ENCODE results near the gene KAT7.

The KAT7 gene

GRCh38 chr17:49798738-49799137, 10.3 kb downstream of the KAT7 start:
- no peak overlapping the region for H3K4me3 ChIP-seq (replicated peaks; ENCODE audit: low read depth, low read length)
- DNase-seq (ENCODE audit: extremely low read depth, low read depth), result no peak
- TF ChIP-seq CTCF (IDR thresholded peaks at IDR 0.05; ENCODE audit: low read depth, low read length, missing control alignments), result no peak

GRCh38 chr17:49809056-49809455, 20.6 kb downstream of the KAT7 start:
- DNase-seq (ENCODE audit: extremely low read depth, low read depth), result no peak
- TF ChIP-seq CTCF (IDR thresholded peaks at IDR 0.05; ENCODE audit: low read depth, low read length, missing control alignments), result no peak
- no peak overlapping the region for H3K4me3 ChIP-seq (replicated peaks; ENCODE audit: low read depth, low read length)

DNA sequence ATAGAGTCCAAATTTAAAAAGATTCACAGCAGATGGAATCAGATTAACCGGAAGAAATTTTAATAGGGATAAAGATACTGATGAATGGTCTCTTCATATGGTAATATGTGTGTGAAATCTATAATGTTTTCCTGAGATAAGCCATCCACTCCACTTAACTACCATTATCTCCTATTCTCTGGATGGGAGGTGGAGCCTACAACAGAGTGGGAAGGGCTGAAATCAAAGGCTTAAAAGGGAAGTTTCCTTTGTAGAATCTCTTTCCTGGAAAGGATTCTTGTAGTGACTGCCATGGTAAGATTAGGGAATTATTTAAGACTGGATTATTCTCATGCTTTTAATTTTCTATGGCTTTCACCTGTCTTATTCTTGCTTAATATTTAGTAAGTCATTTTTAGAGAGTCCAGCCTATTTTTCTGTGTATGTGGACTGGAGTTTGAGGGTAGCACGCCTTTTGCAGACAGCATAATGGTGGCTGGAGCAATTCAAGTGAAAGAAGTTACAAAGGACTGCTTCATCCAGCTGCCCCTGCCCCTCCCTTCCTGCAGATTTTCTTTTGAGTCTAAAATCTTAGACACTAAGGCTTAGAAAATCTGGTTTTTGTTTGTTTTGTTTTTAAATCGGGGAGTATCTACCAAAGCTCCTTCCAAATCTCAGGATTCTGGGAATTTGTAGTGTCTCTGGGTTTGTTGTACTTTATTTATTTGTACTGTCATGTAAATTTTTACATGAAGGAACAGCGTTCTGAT, 26.5 kb downstream of the KAT7 start:
- no peak for DNase-seq (ENCODE audit: extremely low read depth, low read depth)
- TF ChIP-seq CTCF (IDR thresholded peaks at IDR 0.05; ENCODE audit: low read depth, low read length, missing control alignments), result no peak
- H3K4me3 ChIP-seq (replicated peaks; ENCODE audit: low read depth, low read length), result no peak overlapping the region

- no peak overlapping the region for H3K4me3 ChIP-seq (replicated peaks; ENCODE audit: low read depth, low read length)
- no peak for TF ChIP-seq CTCF (IDR thresholded peaks at IDR 0.05; ENCODE audit: low read depth, low read length, missing control alignments)
- DNase-seq (ENCODE audit: extremely low read depth, low read depth), result no peak
Observed at GRCh38 chr17:49815761-49816281, 27.3 kb downstream of the KAT7 start.

- no peak overlapping the region for H3K4me3 ChIP-seq (replicated peaks; ENCODE audit: low read depth, low read length)
- TF ChIP-seq CTCF (IDR thresholded peaks at IDR 0.05; ENCODE audit: low read depth, low read length, missing control alignments), result no peak
- no peak for DNase-seq (ENCODE audit: extremely low read depth, low read depth)
Observed at GRCh38 chr17:49817993-49818392, 29.5 kb downstream of the KAT7 start.

GRCh38 chr17:49819138-49819537, 30.7 kb downstream of the KAT7 start:
- no peak for DNase-seq (ENCODE audit: extremely low read depth, low read depth)
- no peak for TF ChIP-seq CTCF (IDR thresholded peaks at IDR 0.05; ENCODE audit: low read depth, low read length, missing control alignments)
- H3K4me3 ChIP-seq (replicated peaks; ENCODE audit: low read depth, low read length), result no peak overlapping the region
